Upper lobe of right lung (tissue), 1 donor: Measurements from ENCODE around the gene ZEB2. TPM values are rescaled to one million over a fixed set of nuclear protein-coding genes. Genes with fewer than 3 reads are reported as not detected.

ENCODE experiments used
- ATAC-seq: fragments of 200-7000 bp; cut with Tn5 transposase; one replicate; pipeline ENCODE4 v1.9.1; 2020; ENCODE audit warnings: mild to moderate bottlenecking, moderate library complexity
- DNase-seq: peaks from one replicate; pipeline ENCODE4 v3.0.0-alpha.2; 2020
- H3K27ac ChIP-seq: fragments of 200-600 bp; one replicate; pipeline ENCODE4 v1.8.0; 2022
- H3K27me3 ChIP-seq: fragments of 200-600 bp; one replicate; pipeline ENCODE4 v1.8.0; 2022; ENCODE audit warnings: mild to moderate bottlenecking
- H3K36me3 ChIP-seq: fragments of 200-600 bp; one replicate; pipeline ENCODE4 v1.8.0; 2022
- H3K4me1 ChIP-seq: fragments of 200-600 bp; one replicate; pipeline ENCODE4 v1.8.0; 2022
- H3K4me3 ChIP-seq: fragments of 200-600 bp; one replicate; pipeline ENCODE4 v1.8.0; 2022; ENCODE audit warnings: mild to moderate bottlenecking
- H3K9me3 ChIP-seq: fragments of 200-600 bp; one replicate; pipeline ENCODE4 v1.8.0; 2022
- intact Hi-C: fragments of 100-400 bp; cut with DNase I; formaldehyde crosslinking; loops from one replicate; pipeline ENCODE4 v1.11.0; 2022
- total RNA-seq: library from RNA; stranded (reverse); fragmentation: NEBNext Ultra II Directional; extraction: Animal tissue kit (Norgen Biotek cat#: 25700); gene quantifications from one replicate; pipeline ENCODE4 v1.2.1, GENCODE V29; 2021
- TF ChIP-seq, protein P1 (sequence below): fragments of 200-600 bp; IDR thresholded peaks from one replicate; pipeline ENCODE4 v1.8.0; 2022; ENCODE audit warnings: antibody characterized with exemption
- donor health status: DM: no; HTN: yes; CAD: no; lungs with severe emphysema.

Gene ZEB2
- total RNA-seq, 1 donor from 2014 or later, result 178 TPM

- intact Hi-C loops, result no loop called here
- H3K4me1 ChIP-seq, result peaks cover 11% of the 10 kb centered on the region
- no peaks in the 10 kb centered on the region for H3K36me3 ChIP-seq
- H3K27ac ChIP-seq, result no peak overlapping the region
- H3K9me3 ChIP-seq, result no peaks in the 10 kb centered on the region
- ATAC-seq (peak; percentile 62), DNase-seq (no peak)
- TF ChIP-seq, protein P1, sequence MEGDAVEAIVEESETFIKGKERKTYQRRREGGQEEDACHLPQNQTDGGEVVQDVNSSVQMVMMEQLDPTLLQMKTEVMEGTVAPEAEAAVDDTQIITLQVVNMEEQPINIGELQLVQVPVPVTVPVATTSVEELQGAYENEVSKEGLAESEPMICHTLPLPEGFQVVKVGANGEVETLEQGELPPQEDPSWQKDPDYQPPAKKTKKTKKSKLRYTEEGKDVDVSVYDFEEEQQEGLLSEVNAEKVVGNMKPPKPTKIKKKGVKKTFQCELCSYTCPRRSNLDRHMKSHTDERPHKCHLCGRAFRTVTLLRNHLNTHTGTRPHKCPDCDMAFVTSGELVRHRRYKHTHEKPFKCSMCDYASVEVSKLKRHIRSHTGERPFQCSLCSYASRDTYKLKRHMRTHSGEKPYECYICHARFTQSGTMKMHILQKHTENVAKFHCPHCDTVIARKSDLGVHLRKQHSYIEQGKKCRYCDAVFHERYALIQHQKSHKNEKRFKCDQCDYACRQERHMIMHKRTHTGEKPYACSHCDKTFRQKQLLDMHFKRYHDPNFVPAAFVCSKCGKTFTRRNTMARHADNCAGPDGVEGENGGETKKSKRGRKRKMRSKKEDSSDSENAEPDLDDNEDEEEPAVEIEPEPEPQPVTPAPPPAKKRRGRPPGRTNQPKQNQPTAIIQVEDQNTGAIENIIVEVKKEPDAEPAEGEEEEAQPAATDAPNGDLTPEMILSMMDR, result no peak
- no peak overlapping the region for H3K4me3 ChIP-seq
- H3K27me3 ChIP-seq, result no peaks in the 10 kb centered on the region
Observed at GRCh38 chr2:144529841-144530240, 9.9 kb upstream of the ZEB2 start.

- Histone ChIP-seq H3K27me3 (no peaks in the 10 kb centered on the region), H3K4me1 (peaks cover 11% of the 10 kb centered on the region), H3K4me3 (no peak overlapping the region), H3K36me3 (no peaks in the 10 kb centered on the region), H3K27ac (no peak overlapping the region), H3K9me3 (no peaks in the 10 kb centered on the region)
- intact Hi-C loops, result no loop called here
- TF ChIP-seq, protein P1, result no peak
- ATAC-seq, result no peak
- no peak for DNase-seq
Observed at GRCh38 chr2:144528108-144528507, 8.2 kb upstream of the ZEB2 start.

DNA sequence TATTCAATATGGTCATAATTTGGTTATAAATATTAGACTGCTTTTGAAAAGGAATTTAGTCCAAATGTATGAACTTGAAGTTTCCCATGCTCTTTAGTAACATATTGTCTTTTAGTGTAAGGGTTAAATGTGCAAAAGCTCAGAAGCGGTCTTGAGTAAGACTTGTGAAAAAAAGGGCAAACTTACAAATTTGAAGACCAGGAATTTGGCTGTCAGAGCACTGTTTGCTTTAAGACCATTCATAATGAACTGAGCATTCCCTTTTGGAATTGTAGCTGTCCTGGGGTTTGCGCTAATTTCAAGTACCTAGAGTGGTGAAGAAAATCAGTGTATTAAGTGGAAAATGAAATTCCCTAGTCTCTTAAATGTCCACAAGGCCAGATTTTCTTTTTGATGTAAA lies 6.9 kb upstream of the ZEB2 start:
- no peaks in the 10 kb centered on the region for H3K9me3 ChIP-seq
- DNase-seq (no peak), ATAC-seq (no peak)
- H3K27me3 ChIP-seq, result no peaks in the 10 kb centered on the region
- TF ChIP-seq, protein P1, result no peak
- peaks cover 15% of the 10 kb centered on the region for H3K4me1 ChIP-seq
- H3K36me3 ChIP-seq, result no peaks in the 10 kb centered on the region
- intact Hi-C loops, result no loop called here
- no peak overlapping the region for H3K4me3 ChIP-seq
- no peak overlapping the region for H3K27ac ChIP-seq

DNA sequence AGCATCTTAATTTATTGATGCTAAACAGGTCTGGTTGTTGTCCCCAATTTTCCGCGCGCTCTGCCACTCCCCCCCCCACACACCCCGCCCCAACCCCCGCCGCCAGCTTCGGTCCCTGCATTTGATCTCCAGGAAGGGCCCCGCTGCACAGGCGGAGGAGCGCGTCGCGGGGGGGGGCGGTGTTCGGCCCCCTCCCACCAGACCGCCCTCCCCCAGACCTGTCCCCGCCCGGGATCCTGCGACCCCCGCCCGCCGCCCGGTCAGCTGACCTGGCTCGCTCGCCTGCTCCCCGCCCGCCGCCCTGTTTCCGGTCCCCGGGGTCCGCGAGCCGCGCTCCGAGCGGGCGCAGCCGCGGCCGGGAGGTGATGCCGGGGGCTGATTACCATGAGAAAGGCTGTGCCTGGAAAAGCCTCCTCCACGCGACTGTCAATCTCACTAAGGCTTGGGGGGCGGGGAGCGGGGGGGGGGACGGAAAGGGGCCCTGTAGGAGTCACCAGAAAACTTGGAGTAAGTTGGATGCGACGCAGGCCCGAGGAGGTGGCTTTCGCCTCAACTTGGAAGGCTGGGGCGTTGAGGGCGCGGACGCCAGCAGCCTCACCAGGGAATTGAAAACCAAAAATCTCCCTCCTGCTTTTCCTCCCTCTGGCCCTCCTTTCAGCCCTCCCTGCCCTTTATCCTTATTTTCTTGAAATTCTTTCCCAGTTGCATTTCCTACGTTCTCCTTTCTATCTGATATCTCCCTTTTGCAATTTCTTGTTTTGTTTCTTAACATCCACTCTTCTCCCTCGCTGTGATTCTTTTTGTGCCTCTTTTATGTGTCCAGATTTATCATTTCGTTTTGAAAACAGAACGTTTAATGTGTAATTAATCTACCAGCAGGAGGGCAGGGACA lies 4.4 kb upstream of the ZEB2 start:
- peak; percentile 77 for DNase-seq
- TF ChIP-seq, protein P1, result no peak
- peak; percentile 64 for ATAC-seq
- no peaks in the 10 kb centered on the region for H3K27me3 ChIP-seq
- peak overlapping the region; percentile 89 for H3K27ac ChIP-seq
- no peaks in the 10 kb centered on the region for H3K9me3 ChIP-seq
- H3K4me1 ChIP-seq, result peaks cover 15% of the 10 kb centered on the region
- intact Hi-C loops, result no loop called here
- peak overlapping the region; percentile 54 for H3K4me3 ChIP-seq
- H3K36me3 ChIP-seq, result no peaks in the 10 kb centered on the region

GRCh38 chr2:144523596-144524117 lies 3.7 kb upstream of the ZEB2 start:
- DNase-seq (no peak), ATAC-seq (no peak)
- Histone ChIP-seq H3K4me1 (peaks cover 15% of the 10 kb centered on the region), H3K27ac (peak overlapping the region; percentile 89), H3K4me3 (peak overlapping the region; percentile 54), H3K9me3 (no peaks in the 10 kb centered on the region), H3K27me3 (no peaks in the 10 kb centered on the region), H3K36me3 (no peaks in the 10 kb centered on the region)
- TF ChIP-seq, protein P1, result no peak
- intact Hi-C loops, result no loop called here
